GM21786 (cell line): ENCODE results near the gene KPTN.

Experiments used
- ATAC-seq: cut with Tn5 transposase; IDR thresholded peaks from one replicate; pipeline ENCODE4 v1.9.1; 2021; ENCODE audit not compliant: unreplicated experiment

Gene KPTN

GRCh38 chr19:47471381-47471732 lies 12.7 kb downstream of the KPTN start:
- no peak for ATAC-seq

- ATAC-seq, result no peak
These were observed 13.4 kb downstream of the KPTN start for GRCh38 chr19:47470447-47471195.

- ATAC-seq, result no peak
These were observed 14.3 kb downstream of the KPTN start for GRCh38 chr19:47469719-47470118.

- no peak for ATAC-seq
These were observed 14.7 kb downstream of the KPTN start for GRCh38 chr19:47469363-47469700.

- no peak for ATAC-seq
These were observed 16.1 kb downstream of the KPTN start for GRCh38 chr19:47467914-47468313.

- no peak for ATAC-seq
These were observed 18.1 kb downstream of the KPTN start for GRCh38 chr19:47465957-47466356.

- ATAC-seq, result no peak
These were observed 19.2 kb downstream of the KPTN start for GRCh38 chr19:47464675-47465419.

- ATAC-seq, result no peak
These were observed 22.1 kb downstream of the KPTN start for GRCh38 chr19:47461876-47462275.

- no peak for ATAC-seq
These were observed 24.5 kb downstream of the KPTN start for GRCh38 chr19:47459477-47459876.

- no peak for ATAC-seq
These were observed 25.3 kb downstream of the KPTN start for GRCh38 chr19:47458672-47459071.

GRCh38 chr19:47456721-47457474 lies 27.1 kb downstream of the KPTN start:
- ATAC-seq, result no peak

GRCh38 chr19:47450478-47450877 lies 33.5 kb downstream of the KPTN start:
- no peak for ATAC-seq

GRCh38 chr19:47448360-47448727 lies 35.7 kb downstream of the KPTN start:
- no peak for ATAC-seq

- ATAC-seq, result no peak
These were observed 36.3 kb downstream of the KPTN start for GRCh38 chr19:47447470-47448359.

GRCh38 chr19:47446534-47447469 lies 37.2 kb downstream of the KPTN start:
- ATAC-seq, result no peak

- ATAC-seq, result no peak
These were observed 38.0 kb downstream of the KPTN start for GRCh38 chr19:47445937-47446402.

GRCh38 chr19:47445527-47445926 lies 38.5 kb downstream of the KPTN start:
- ATAC-seq, result no peak

GRCh38 chr19:47444388-47444821 lies 39.6 kb downstream of the KPTN start:
- ATAC-seq, result no peak

- no peak for ATAC-seq
These were observed 40.7 kb downstream of the KPTN start for GRCh38 chr19:47443331-47443730.

- ATAC-seq, result no peak
These were observed 45.2 kb downstream of the KPTN start for GRCh38 chr19:47438793-47439220.
